KG1 (cell line): ENCODE results near the gene KRT80.

ENCODE experiments used
- DNase-seq: peaks from one replicate; lab custom pipeline; 2025; lab: John Stamatoyannopoulos, UW

KRT80 gene

DNA sequence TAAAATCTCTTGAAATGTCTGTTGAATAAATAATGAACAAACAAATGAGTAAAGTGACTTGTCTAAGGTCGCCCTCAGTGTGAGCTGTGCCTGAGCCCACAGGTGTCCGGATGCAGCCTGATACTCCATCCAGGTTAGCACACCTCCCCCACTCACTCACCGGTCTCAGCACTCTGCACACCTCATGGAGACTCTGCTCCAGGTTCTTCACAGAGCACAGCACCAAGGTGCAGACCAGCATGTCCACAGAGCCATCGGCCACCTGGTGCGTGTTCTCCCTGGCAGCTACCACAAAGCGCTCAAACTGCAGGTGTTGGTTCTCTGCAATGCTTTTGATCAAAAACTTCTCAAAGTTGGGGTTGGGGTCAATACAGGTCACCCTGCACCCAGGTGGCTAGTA lies 37.1 kb upstream of the KRT80 start:
- no peak for DNase-seq

DNA sequence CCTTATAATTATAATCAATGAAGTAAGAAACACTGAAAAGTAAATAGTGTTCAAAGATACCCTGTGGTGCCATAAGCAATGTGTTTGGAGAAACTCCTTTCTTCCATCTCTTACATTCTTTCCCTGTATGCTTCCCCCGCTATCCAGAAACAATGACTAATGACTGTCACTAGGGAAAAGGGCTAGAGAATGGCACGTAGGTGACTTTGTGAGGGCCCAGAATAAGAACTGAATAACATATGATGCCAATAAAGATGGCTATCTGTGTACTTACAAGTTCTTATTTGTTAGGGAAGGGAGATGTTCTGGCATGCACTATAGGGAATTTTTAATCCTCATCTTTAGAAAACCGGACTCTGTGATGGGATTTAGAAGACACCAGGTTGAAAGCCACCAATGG lies 36.6 kb upstream of the KRT80 start:
- DNase-seq = no peak

DNA sequence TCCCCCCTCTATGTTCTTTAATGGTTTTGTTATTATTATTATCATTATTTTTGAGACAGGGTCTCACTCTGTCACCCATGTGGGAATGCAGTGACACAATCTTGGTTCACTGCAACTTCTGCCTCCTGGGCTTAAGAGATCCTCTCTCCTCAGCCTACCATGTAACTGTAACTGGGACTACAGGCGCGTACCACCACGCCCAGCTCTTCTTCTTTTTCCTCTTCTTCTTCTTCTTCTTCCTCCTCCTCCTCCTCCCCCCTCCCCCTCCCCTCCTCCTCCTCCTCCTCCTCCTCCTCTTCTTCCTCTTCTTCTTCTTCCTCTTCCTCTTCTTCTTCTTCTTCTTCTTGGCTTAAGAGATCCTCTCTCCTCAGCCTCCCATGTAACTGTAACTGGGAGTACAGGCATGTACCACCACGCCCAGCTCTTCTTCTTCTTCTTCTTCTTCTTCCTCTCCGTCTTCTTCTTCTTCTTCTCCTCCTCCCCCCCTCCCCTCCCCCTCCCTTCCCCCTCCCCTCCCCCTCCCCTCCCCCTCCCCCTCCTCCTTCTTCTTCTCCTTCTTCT lies 35.9 kb upstream of the KRT80 start:
- DNase-seq = no peak

DNA sequence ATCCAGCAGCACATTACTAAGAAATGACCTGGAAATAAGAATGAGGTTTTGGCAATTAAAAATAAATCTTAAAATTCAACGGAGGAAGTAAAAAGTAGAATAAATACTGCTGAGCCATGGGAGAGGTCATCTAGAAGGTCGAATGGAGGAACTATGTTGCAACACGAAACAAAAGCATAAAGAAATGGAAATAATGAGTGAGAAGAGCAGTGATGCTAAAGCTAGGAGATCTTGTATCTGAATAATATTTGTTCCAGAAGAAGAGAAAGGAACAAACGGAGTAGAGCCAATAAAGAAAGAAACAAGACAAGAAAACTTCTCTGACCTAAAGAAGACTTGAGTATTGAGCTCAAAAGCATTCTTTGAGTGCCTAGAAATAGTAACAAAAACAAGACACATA lies 34.6 kb upstream of the KRT80 start:
- no peak for DNase-seq

DNA sequence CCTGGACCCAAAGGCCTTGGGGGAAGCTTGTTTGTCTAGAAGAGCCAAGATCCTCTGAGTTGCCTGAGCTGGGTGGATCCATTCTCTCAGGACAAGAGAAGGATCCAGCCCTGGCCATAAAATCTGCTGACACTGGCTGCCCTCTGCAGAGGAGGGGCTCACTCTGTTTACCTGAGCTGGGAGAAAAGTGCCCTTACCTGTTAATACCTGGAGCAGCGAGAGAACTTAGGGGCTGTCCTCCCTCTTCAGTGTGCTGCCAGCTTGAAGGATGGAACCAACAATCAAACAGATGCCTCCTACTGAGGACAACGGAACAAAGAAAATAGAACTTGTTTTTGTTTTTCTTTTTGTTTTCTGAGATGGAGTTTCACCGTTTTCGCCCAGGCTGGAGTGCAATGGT lies 33.9 kb upstream of the KRT80 start:
- no peak for DNase-seq

DNA sequence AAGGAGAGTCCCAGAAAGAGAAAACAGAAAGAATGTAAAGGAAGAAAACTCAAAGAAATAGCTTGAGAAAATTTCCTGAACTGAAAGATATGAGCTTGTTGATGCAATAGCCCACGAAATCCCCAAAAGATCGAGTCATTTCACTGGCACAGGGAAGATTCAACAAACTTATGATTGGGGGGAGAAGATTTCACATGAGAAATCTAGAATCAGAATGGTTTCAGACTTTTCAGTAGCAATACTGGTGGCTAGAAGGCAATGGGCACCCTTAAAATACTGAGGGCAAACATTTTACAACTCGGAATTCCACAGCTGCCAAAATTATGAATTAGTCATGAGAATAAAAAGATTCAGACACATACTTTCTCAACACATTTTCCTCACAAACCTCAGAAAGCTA lies 32.3 kb upstream of the KRT80 start:
- no peak for DNase-seq

DNA sequence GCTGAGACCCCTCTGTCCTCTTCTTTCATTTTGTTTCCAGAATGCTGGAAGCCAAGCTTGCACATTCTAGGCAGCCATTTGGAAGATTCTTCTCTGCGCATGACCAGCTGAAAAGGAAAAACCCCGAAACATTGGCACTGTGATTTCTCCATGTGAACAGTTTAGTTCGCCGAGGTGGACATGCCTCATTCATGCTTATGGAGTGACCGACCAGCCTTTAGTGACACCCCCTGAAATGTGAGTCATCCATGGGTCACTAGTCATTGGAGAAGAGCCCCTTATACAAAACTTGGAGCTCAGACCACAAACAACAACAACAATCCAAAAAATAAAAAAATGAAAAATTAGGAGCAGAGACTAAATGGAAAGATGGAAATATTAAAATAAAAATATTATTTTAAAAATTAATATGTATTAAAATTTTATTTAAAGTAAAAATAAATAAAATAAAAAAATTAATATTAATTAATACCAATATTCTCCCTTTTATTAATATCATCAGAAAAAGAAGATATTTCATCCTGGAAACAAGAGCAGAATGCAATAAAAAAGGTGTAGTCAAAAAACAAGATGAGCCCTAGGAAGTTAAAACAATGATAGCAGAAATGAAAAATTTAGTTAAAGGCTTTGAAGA lies 31.7 kb upstream of the KRT80 start:
- DNase-seq = no peak

DNA sequence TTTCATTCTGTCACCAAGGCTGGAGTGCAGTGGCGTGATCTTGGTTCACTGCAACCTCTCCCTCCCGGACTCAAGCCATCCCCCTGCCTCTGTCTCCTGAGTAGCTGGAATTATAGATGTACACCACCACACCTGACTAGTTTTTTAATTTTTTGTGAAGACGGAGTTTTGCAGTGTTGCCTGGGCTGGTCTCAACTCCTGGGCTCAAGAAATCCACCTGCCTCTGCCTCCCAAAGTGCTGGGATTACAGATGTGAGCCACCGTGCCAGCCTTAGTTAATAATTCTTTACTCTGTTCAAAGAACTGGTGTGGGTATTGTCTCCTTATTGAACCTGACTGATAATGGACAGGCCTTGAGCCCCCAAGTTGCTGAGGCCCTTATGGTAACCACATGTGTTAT lies 30.9 kb upstream of the KRT80 start:
- no peak for DNase-seq

DNA sequence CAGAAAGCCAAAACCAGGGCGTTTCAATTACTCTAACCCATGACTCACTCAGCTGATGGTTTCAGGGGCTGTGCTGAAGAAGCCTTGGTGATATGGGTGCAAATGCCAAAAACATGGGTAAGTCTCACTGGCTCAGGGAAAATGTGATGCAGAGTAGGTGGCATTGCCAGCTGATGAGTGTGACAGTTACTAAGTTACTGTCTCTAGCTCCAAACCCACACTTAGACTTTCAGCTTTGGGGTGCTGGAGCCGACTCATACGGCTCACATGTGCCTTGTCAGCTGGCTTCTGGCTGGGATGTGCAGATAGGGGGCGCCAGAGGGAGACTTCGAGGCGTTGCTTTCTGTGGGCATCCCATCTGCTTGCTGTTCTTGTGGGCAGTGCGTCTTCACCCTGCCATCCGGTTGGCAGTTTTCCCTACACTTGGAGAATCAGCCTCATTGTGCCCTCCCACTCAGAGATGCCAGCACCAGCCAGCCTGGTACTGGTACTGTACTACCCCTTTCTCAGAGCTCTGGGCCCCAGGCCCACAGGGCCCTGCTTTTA lies 30.2 kb upstream of the KRT80 start:
- DNase-seq = no peak

DNA sequence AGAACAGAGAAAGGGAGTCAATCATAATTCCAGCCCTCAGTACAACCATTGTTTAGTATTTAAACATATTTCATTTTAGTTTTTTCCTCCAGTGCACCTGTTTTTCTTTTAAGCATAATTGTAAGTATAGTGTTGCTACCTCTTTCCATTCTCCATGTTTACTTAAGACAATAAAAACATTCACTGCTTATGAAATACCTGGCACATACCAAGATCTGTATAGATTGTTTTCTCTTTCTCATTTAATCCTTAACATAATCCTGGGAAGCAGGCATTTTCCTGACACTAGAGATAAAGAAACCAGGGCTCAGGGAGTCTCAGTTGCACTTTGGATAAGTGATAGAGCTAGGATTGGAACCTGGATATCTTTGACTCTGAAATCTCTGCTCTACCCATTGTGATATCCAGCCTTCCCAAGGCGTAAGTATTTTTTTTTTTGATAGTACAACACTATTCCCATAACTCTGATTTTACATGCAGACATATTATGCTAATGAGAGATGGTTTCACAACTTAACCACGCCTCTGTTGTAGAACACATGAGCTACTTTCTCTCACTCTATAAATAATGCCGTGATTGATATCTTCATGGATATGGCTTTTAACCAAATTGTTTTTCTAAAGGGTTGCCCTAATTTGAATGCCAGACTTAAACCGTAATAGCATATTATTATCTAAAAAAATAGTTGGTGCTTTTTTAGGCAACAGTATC lies 29.4 kb upstream of the KRT80 start:
- no peak for DNase-seq

DNA sequence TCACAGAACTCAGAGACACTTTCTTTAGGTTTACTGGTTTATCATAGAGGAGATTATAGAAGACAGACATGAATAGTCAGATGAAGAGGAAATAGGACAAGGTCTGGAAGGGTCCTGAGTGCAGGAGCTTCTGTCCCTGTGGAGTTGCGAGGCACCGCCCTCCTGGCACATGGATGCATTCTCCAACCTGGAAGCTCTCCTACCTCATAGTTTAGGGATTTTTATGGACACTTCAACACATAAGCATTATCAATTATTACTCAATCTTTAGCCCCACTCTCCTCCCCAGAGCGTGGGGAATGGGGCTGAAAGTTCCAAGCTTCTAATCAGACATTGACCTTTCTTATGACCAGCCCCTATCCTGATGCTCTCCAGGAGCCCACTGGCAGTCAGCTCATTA lies 28.7 kb upstream of the KRT80 start:
- no peak for DNase-seq

DNA sequence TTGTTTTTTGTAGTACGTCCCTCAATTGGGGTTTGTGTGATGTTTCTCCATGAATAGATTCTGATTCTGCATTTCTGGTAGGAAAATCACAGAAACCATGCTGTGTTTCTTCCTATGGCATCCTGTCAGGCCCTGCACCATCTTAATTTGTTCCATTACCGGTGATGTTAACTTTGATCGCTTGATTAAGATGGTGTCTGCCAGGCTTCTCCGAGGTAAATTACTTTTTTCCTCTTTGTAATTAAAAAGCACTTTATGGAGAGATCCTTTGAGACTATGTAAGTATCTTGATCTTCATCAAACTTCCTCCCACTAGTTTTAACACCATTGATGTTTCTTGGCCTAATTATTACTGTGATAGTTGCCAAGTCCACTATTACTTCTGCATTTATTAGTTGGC lies 26.2 kb upstream of the KRT80 start:
- DNase-seq = no peak

DNA sequence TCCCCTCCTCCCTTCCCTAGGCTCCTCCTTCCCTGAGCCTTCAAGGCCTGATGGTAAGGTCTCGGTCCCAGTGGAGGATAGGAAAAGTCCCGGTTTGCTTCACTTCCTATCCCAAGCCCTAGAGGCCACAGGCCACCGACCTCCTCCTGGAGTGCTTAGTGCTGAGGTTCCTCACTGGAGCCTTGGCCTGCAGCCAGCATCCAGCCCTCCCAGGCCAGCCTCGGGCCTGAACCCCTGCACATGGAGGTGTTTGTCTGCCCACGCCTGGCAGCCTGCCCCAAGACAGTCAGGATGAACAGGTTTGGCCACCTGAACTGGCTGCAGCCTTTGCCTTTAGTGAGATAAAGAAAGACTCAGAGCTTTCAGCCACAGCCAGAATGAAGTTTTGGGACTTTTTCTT lies 25.4 kb upstream of the KRT80 start:
- DNase-seq = no peak

DNA sequence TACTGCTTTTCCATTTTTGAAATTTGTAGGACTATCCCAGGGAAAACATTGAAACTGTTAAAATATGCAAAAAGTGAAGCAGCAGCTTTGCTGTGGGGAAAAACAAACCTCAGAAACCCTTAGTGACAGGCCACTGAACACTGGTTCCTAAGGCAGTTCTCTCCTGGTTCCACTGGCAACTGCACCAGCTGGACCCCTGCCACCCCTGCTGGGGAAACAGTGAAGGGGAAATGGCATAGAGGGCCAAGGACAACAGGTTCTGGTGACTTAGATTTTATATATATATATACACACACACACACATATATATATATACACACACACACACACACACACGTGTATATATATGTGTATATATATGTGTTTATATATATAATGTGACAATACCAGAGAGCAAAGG lies 25.0 kb upstream of the KRT80 start:
- DNase-seq = no peak

DNA sequence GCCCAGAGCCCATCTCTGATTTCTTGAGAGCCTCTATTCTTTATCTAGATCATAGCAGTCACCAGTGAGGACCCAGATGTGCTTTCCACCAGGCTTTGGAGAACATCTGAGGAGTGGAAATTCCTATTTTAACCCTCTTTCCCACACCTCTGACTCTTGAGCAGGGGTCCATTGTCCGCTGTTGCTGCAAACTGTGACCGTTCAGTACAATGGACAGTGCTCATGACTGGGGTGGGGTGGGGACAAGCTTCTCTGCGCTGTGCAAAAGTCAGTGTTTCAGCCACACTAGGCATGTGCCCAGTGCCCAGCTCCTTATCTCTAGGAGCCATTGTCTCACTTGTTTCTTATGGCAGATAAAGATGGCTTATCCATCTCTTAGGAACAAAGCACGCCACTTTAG lies 24.3 kb upstream of the KRT80 start:
- no peak for DNase-seq

DNA sequence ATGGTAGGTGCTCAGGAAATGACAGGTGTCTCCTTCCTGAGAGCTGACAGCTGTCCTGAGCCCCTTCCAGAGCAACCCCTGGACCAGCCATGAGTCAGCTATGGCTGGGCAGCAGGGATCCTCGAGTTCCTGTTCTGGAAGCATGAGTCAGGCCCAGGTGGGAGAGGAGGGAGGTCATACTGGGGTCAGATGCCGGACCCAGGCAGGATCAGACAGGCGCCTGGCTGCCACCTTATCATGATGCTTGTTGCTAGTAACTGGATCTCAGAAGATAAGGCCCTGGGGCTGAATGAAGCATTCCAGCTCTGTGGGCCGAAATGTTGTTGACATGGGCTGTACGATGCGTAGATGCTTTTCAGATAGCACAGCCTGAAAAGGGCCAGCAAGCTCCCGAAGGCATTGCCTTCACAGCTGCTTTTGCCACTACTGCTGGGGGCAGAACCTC lies 23.8 kb upstream of the KRT80 start:
- DNase-seq = no peak

DNA sequence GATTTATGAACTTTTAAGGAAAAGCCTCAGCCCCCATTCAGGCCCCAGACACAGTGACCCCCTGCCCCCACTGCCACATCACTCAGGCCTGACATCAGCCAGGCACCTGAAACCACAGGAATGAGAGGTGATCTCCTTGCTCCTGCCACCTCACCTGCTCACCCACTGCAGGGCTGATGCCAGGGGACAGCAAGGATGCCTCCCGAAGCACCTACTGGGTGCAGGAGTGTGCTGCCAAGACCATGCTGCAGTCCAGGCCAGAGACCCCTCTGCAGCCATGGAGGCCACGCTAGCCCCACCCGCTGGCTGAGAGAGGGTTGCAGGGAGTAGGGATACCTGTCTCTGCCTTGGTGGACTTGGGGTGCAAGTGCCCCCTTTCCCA lies 22.6 kb upstream of the KRT80 start:
- no peak for DNase-seq

DNA sequence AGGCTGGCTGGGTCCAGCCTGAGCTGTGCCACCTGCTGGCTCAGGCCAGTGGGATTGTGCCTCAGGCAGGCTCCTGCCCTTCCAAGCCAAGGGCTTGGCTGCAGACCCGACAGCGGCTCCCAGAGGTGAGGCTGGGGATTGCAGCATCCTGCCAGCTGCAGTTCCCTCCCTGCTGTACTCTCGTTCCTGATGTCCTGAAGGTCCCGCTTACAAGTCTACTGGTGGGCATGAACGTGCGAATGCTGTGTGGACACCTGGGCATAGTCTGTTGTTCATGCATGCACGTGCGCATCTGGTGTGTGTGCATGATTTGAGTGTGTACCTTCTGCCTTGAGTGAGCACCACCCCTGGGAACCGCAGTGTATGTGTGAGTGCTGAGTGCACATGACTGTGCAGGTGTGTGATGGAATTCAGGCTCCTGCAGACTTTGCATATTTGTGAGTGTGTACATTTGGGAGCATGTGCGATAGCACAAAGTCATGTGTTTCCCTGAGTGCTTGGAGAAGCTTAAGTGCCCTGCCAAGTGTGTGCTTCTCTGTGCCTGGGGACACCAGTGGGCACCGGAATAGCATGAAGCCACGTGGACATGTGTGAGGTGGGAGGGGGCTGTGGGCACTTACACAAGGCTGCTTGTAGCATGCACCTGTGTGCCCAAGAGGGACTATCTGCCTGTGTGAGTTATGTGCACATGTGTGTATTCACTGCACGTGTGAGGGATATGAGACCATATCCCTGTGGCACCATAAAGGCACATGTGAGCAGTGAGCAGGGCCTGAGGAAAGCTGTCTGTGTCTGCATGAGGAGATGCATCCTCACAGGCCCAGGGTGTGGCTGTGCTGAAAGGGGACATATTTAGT lies 22.0 kb upstream of the KRT80 start:
- DNase-seq = peak; percentile 12

DNA sequence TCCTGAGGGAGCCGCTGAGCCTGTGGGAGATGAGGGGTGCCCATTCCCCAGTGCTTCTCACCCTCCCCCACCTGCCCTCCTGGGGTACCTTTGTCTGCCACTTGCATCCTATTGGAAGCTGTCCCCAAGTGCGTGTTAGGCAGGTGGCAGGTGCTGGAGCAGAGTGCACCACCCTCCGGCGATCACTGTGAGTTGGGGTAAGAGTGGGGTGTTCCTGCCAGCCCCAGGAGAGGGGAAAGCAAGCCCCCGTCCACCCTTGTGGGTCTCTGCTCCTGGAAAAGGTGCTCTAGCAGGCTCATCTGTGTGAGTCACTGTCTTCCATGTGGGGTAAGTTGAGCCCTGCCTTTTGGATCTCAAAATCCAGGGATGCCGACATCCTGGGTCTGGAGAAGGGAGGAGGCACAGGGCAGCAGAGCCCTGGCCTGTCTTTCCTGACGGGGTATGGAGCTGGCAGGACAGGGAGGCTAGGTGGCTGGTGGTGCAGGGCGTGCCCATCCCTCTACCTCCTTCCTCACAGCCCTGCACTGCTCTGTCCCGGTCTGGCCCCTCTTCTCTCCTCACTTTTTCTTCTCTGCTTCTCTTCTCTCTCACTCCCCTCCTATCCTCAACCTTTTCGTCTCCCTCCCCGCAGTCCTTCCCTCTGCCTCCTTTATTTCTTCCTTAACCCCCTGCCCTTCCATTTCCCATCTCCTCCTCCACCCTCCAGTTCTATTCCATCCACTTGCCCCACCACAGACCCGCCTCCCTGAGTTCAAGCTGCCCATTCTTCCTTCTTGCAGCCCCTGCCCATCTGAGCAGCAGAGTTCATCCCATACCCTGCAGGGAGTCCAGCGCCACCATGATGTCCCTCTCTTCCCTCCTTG lies 21.1 kb upstream of the KRT80 start:
- DNase-seq = no peak

DNA sequence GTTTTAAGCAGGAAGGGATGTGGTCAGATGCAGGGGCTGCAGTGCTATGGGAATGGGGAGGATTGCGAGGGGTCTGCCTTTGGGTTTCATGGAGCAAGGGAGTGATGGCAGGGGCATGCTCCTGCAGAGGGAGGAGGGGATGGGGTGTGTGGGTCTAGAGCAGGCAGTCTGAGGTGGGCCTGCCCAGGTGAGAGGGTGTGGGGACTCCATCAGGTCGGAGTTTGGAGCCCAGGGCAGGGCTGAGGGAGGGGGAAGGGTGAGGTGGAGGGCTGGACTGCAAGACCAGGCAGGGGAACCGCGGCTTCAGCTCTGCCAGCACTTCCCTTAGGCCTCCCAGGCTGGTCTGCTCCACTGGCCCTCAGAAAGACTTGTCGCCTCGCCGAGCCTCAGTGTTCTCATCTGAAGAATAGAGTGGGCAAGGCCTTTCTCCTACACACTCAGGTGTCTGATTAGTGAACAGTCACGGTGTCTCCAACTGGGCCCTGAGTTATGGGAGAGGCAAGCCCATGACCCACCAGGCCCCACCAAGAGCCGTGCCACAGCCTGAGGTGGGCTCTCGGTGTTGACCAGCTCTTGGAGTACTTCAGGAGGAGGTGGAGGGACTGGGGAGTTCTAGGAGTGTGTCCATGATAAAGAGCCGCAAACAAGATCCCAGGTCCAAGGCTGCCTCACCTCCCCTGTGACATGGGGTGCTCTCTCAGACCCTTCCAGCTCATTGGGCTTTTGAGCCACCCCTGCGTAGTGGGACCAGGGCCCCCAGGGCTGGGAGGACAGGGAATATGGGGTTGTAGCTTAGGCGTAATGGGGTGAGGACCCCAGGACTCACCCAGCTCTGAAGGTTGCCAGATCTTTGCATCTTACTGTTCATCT lies 20.1 kb upstream of the KRT80 start:
- no peak for DNase-seq
